DMS 273 (cell line): ENCODE measurements around the gene OR12D2.
A peak's percentile ranks its signal among the peaks of the same experiment; 100 is the strongest.
"Not testable (repeated sequence)": the region's sequence is repeated elsewhere in the genome, so short reads cannot be mapped to it uniquely, and the experiment has no call there.

ENCODE experiments used
- DNase-seq: peaks from one replicate; lab custom pipeline; 2025; ENCODE audit not compliant: unreplicated experiment; lab: John Stamatoyannopoulos, UW

The OR12D2 gene, protein sequence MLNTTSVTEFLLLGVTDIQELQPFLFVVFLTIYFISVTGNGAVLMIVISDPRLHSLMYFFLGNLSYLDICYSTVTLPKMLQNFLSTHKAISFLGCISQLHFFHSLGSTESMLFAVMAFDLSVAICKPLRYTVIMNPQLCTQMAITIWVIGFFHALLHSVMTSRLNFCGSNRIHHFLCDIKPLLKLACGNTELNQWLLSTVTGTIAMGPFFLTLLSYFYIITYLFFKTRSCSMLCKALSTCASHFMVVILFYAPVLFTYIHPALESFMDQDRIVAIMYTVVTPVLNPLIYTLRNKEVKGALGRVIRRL

DNA sequence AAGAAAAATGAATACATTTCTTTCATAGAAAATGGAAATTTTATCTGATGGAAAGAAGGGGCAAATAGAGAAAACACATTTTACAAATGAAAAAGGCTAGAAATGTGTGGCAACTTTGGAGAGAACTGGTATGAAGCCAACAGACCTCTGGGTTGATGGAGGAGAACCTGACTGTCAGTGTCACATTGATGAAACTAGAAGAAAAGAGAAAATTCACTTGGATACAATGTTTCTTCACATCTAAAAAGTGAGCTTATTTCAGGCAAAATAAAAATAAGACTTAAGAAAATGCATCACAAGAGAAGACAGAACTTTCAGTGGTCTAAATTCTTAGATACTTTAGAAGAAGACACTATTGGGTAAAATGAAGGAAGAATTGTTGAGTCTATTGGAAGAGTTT, at the start of gene OR12D2:
Gene OR12D2, plus strand, starts transcription at position 301 of the 400 bp plus-strand sequence. CDS start 1,069 bp downstream, outside the sequence.
- DNase-seq = no peak

DNA sequence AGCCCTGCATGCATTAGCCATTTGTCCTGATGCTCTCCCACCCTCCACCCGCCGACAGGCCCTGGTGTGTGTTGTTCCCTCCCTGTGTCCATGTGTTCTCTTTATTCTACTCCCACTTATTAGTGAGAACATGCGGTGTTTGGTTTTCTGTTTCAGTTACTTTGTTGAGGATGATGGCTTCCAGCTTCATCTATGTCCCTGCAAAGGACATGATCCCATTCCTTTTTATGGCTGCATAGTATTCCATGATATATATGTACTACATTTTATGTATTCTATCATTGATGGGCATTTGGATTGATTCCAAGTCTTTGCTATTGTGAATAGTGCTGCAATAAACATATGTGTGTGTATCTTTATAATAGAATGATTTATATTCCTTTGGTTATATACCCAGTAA, 46.1 kb upstream of the OR12D2 start:
- DNase-seq = not testable (repeated sequence)

DNA sequence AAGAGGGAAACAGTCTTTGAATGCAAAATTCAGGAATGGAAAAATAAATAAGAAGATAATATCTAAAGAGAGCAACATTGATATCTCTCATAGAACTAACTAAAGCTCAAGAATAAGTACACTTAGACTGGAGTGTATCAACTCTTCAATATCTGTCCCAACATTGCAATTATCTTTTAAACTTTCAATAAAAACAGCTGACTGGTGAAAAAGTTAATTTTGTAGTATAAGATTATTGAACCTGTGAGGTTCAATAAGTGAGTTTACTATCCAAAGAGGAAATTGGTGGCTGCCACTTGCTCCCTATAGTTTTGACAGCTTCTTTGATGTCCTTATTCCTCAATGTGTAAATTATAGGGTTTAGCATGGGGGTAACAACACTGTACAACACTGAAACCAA, 40.5 kb upstream of the OR12D2 start:
- DNase-seq = no peak

DNA sequence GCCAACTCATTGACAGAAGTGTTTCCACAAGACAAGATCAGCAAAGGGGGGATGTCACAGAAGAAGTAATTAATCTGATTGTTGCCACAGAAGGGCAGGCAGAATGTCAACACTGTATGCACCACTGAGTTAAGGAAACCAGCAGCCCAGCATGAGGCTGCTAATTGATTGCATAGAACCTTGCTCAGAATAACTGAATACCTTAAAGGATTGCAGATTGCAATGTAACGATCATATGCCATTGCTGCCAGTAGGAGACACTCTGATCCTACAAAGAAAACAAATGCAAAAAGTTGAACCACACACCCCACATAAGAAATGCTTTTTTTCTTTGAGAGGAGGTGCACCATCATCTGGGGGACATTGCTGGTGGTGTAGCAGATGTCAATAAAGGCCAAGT, 39.8 kb upstream of the OR12D2 start:
- no peak for DNase-seq

DNA sequence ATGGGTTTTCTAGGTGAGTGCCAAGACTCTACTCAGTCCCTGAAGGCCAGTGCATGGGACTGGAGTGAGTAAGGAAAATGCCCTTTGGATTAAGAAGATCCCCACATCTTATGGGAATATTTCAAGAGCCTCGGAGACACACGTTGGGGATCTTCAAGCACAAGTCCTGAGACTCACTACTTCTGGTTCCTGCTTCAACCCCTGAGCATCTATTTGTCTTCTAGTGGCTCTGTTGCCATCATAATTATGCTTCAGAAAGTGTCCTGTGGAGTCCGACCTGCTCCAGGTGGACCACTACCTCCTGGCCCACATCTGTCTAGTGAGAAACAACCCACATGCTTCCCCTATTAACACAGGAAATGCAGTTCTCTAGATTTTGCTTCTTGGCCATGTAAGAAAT, 26.7 kb upstream of the OR12D2 start, which contains the start of gene OR5V1:
Gene OR5V1, minus strand, starts transcription at position 101 of the 400 bp plus-strand sequence. CDS start 12,670 bp downstream, outside the sequence.
- no peak for DNase-seq

DNA sequence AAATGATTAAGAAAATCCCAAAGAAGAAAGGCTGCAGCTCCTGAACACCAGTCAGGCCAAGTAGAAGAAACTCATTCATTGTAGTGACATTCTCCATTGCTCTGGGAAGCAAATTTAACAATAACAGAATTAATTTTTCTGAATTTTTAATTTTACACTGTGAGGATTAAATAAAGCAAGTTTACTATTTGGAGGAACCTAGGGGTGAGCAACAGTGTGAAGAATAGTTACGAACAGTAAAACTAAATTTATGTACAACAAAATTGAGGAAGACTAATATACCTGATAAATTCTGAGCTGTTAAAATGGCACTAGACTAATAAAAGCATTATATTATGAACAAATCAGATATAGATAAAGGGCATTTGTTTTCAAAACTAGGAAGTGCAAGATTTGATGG, 20.2 kb upstream of the OR12D2 start, which contains the start of gene OR12D3:
Gene OR12D3, minus strand, starts transcription at position 101 of the 400 bp plus-strand sequence. Its CDS starts 4 bp downstream, at position 97.
- DNase-seq = no peak

DNA sequence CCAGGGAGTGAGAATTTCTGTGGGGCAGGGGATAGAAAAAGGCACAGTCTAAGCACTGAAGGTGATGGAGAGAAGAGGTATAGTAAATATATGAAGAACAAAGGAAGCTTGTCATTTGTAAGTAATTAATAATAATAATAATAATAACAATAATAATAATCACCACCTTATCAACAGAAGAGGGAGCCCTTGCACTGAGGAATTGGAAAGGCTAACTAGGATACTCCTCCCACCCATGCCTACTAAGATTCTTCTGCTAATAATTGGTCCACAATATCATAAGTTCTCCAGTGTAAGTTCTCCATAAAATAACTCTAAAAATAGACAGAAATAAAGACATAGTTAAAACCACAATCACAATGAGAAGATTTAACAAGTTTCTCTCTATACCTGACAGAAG, 19.4 kb upstream of the OR12D2 start:
- peak; percentile 20 for DNase-seq

DNA sequence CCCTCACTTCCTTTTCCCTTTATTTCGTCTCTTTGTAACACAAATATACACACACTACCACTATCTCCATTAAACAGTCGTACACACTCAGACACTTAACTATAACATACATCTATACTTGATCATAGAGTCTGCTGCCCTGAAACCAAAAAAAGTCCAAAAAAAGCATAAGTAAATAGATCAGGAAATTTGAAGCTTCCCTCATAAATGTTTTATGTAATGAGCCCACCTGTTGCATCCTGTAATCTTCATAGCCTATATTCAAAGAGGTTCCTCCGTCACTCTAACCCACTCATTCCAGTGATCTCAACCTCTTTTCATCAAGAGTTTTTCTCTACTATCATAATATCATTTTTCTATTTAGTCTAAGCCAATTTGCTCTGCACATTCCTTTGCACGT, 6.9 kb upstream of the OR12D2 start:
- no peak for DNase-seq

DNA sequence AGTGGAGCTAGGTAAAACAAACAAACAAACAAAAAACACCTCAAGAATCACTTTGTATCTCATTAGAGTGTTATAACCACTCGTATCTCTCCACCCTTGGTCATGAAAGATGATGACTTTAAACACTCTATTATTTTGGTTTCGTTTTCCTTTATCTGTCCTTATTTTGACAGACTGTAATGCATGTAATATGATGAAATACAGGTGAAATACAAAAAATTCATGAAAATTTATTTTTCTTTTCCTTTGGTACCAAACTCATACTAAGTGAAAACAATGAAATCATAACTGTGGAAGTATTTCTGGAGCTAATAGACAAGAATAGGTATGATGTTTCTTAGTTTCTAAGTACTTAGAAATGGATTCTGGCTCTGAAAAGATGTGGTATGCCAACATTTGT, 4.1 kb downstream of the OR12D2 start:
- no peak for DNase-seq

DNA sequence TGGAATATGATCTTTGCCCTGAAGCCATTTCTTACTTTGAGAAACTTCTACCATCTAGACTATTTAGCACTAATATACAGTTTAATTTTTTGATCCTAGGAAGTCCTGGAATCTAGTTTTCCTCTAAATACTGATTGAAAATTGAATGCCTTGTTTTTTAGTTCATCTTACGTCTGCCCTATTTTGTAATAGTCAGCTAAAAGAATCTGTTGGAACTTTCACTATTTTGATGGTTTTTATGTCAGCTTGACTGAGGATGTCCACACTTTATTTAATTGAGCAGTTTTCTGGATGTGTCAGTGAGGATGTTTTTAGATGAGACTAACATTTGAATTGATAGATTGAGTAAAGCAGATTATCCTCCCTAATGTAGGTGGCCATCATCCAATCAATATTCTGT, 8.4 kb downstream of the OR12D2 start:
- no peak for DNase-seq

DNA sequence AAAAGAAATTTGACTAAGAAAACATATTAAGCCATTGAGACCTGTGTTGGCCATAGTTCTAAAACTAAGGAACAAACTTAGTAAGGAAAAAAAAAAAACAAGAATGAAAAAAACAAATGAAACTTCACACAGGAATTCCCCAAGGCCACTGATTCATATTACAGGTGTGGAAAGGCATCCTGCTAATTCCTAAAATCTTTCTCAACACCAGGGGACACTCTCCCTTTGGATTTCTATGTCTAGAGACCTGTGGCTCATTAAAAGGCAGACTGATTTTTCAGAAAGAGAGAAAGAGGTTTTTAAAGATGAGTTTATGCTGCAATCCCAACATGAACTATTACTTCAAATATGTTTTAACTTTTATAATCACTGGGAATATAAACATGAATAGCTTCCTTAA, 19.2 kb downstream of the OR12D2 start, which contains the start of gene OR12D1:
Gene OR12D1, plus strand, starts transcription at position 341 of the 400 bp plus-strand sequence.
- peak; percentile 15 for DNase-seq

DNA sequence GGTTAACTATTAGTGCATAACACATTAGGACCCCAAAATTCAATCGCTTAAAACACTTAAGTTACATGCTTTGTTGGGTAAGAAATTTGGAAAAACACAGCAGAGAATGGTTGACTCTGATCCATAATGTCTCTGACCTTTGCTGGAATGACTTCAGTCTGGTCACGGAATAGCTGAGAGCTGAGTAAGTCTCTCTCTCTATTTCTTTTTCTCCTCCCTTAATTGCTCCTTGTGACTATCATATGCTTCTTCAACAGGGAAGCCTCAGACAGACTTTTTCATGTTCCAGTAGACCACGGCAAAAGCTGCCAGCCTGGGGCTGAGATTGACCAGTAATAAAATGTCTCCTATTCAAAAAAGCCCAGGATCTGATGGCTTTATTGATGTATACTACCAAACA, 24.1 kb downstream of the OR12D2 start:
- DNase-seq = no peak

DNA sequence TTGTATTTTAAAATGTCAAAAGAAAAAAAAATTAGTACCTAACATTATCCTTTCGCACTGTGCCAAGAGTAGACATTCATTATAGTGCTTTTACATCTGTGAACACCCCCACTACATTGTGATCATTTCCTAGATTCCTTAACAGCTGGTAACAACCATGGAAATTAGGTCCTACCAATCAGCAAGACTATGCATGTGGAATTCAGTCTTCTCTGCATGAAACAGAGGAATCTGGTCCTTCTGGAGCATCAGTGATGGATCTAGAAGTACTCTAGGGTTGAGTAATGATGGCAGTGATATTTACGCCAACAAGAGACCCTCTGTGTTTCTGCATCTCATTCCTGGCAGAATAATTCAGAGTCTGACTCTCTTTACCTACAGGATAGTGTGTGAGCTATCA, 28.7 kb downstream of the OR12D2 start:
- no peak for DNase-seq

DNA sequence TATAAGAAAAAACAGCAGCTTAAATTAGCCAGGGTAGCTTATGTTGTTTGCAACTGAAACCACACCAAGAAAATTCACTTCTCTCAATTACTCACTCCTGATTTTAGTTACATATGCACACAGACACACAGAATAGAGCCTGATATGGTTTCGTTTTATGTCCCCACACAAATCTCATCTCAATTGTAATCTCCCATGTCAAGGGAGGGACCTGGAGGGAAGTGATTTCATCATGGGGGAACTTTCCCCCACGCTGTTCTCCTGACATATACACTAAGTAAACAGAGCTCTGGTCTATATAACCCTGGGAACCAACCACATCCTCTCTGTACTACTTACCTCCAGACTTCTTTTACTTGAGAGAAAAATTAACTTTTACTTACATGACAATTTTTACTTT, 29.1 kb downstream of the OR12D2 start:
- no peak for DNase-seq

DNA sequence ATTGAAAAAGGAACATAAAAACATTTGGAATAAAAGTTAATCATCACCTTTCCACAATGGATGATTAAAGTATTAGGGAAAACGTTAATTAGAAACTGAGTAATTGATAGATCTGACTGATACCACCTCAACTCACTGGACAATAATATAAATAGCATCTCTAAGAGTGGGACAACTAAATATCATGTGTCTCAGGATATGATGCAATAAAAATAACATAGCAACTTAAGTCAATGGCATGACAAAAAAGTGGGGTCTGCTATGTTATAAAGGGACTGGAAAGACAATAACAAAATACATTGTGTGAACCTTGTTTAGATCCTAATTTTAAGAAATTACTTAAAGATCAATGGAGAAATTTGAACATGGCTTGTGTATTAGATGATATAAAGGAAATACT, 29.6 kb downstream of the OR12D2 start:
- no peak for DNase-seq

DNA sequence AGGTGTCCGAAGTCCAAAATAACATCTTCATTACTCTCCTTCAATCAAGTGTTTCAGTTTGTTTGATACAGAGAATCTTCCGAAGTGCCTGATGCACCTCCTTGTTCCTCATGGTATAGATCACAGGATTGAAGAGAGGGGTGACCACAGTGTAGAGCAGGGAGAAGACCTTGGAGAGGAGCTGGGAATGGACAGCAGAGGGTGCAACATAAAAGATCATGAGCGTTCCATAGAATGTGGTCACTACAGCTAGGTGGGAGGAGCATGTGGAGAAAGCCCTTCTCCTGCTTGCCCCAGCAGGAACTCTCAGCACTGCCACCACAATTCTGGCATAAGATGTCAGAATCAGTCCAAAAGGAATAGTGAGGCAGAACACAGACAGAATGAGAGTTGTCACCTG, 31.2 kb downstream of the OR12D2 start:
- DNase-seq = no peak

DNA sequence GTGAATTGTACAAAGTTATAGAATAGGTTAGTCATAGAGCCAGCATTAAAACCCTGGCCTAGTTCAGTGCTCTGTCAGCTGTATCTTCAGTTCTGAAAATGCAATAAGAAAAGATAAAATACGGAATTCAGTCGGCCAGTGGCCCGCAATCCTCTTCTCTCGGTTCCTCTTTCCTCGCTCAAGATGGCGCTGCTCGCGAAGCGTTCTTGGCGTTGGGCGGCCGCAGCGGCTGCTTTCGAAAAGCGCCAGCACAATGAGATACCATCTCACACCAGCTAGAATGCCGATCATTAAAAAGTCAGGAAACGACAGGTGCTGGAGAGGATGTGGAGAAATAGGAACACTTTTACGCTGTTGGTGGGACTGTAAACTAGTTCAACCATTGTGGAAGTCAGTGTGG, 41.3 kb downstream of the OR12D2 start:
- not testable (repeated sequence) for DNase-seq

DNA sequence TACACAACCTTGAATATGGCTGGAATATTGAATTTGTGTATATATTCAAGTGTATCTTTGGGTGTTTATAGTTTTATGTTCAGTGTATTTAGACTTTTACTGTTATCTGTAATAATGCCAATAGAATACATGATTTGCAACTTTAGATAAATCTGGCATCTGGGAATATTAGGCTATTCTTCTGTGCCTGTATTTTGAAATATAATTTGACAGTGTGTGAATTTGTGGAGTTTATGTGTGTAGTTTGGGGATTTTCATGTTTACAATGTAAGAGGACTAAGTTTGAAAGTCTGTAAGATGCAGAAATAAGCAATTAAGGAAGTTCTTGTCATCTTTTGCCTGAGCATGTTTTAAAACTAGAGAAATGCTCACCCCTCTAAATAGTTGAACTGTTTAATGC, 43.6 kb downstream of the OR12D2 start, which contains the start of gene OR10C1:
Gene OR10C1, plus strand, starts transcription at position 301 of the 400 bp plus-strand sequence. CDS start 710 bp downstream, outside the sequence.
- DNase-seq = no peak

DNA sequence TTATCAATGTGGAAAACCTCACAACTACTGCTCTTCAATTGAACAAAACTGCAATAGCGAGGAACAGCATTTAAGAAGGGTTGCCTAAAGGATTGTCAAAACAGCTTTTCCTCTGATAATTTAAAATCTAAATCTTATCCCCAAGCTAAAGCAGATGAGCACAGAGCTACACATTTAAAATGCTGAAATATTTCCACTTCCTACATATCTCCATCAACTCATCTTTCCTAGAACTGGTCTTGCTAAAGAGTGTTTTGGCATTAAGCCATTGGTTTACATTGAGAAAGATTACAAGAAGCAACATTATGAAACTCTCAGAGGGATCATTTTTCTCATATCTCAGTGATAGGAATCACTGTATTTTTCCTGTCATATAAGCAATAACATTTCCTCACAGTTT, 47.3 kb downstream of the OR12D2 start:
- no peak for DNase-seq

DNA sequence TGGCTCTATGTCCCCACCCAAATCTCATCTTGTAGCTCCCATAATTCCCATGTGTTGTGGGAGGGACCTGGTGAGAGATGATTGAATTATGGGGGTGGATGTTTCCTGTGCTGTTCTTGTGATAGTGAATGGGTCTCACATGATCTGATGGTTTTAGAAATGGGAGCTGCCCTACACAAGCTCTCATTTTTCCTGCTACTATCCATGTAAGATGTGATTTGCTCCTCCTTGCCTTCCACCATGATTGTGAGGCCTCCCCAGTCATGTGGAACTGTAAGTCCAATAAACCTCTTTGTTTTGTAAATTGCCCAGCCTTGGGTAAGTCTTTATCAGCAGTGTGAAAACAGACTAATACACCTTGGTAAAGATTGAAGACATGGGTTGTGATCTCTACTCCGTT, 48.6 kb downstream of the OR12D2 start:
- DNase-seq = not testable (repeated sequence)
